NOMO-1 treated with dmso at 0.1 percent for 144 hours (cell line): ENCODE measurements around the gene CCL17.
"Not testable (repeated sequence)": the region's sequence is repeated elsewhere in the genome, so short reads cannot be mapped to it uniquely, and the experiment has no call there.

Experiments
- DNase-seq: peaks from one replicate; lab custom pipeline; 2025; ENCODE audit not compliant: unreplicated experiment; lab: John Stamatoyannopoulos, UW

Gene CCL17

DNA sequence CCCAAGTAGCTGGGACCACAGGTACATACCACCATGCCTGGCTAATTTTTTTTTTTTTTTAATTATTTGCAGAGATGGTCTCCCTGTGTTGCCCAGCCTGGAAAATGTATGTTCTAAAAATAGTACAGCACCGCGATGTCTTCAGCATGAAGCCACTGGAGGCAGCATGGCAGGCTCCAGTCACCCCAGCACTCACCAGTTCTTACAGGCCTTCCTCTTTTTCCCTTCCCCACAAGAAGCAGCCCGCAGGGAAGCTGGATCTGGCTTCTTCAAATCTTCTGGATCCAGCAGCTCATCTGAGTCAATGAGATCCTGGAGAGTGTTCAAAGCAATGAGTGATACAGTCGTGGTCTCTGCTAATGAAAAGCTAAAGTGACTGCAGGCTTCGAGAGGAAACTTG is 26.4 kb downstream of the CCL17 start:
- DNase-seq: no peak

DNA sequence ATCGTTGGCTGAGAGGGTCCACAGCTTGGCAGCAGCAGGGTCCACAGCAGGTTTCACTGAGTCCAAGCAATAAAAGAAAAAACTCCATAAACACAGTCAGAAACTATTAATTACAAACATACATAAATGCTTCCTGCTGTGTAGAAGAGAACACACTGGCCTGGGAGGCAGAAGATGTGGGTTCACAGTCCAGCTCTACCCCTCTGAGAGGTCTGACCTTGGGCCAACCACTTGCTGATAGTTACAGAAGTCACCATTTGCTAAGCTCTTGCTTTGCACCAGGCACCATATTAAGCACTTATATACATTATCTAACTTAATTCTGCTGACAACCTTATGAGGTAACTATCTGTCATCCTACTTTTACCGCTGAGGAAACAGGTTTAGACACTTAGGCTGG is 27.9 kb downstream of the CCL17 start:
- DNase-seq: no peak

DNA sequence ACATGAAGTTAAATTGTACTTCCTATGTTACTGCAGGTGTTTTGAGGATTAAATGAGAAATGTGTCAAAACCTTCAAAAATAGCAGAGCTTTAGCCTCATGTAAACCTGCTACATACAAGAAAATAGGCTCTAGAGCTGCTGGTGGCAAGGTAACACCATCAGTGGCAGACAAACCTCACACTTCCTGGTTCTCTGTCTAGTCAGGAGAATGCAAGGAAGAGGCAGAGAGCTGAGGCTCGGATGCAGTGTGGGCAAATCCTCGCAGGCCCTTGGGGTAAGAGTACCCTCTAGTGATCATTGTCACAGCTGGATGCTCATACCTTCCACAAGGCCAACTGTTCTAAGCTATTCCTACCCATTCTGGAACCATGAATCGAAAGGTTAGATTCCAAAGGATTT is 28.4 kb downstream of the CCL17 start:
- no peak for DNase-seq

DNA sequence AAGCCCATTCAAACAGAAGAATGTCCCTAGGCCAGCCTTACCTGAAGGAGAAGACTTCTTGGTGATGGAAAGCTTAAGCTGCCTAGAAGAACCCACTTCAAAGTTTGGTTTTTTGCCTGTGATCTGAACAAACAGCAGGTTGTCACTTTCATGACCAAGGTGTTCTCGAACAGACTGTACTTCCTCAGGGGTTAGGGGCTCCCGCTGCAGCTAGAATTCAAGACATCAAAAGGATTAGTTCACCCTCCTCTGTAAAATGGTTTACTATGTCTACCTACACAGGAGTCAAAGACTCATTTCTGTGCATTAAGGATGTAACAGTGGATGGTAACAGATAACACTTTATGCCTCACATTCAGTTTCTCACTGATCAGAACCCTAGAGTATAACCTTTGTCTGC is 29.4 kb downstream of the CCL17 start:
- DNase-seq: no peak

DNA sequence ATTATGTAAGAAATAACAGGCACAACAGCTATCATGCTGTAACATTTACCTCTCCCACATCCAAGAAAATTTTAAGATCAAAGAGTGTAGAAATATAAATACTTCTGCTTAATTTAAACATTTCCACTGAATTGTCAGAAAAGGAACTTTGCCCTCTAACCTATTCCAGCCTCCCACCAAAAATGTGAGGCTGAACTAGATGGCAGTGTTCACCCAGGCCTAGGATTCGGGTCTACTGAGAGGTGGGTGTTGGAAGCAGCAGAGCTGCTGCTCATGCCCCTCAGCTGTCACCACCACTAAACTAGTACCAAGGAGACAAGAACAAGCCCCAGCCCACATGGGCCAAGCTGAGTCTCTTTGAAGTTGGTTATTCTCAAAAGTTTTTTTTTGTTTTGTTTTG is 31.3 kb downstream of the CCL17 start:
- no peak for DNase-seq

DNA sequence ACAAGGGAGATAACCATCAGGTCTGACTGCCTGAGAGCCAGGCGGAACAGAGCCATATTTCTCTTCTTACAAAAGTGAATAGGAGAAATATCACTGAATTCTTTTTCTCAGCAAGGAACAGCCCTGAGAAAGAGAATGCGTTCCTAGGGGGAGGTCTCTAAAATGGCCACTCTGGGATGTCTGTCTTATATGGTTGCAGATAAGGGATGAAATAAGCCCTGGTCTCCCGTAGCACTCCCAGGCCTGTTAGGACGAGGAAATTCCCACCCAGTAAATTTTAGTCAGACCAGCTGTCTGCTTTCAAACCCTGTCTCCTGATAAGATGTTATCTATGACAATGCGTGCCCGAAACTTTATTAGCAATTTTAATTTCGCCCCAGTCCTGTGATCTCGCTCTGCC is 35.4 kb downstream of the CCL17 start:
- DNase-seq: not testable (repeated sequence)

DNA sequence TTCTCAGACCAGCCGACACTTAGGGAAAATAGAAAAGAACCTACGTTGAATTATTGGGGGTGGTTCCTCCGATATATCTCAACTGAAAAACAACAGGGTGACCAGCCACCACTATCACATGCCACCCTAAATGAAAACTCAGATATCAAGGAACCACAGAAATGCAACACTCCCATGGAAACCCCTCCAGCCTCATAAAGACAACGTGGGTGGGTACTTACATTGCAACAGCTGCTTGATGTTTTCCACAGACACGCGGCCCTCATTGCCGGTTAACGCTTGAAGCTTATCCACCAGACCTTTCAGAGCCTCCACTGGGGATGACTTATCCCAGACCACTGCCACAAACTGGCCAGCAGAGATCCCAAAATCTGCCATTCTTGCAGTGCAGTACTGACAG is 36.0 kb downstream of the CCL17 start:
- not testable (repeated sequence) for DNase-seq

DNA sequence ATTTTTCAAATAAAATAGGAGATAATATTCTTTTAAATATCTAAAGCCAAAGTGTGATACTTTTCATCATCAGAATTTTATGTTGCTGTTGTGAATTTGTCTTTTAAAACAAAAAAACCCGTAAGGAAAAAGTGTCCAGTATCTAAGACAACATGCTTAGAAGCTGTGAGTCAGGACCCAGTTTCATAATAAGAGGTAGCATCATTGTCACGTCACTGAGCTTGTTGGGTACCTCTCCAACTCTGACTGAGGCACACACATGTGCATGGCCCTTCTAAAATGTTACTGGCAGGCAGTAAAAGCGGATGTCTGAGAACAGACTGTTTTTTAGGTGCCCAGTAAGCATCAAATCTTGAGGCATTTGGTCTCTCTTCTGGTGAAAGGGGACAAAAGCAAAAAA is 40.1 kb downstream of the CCL17 start:
- no peak for DNase-seq

DNA sequence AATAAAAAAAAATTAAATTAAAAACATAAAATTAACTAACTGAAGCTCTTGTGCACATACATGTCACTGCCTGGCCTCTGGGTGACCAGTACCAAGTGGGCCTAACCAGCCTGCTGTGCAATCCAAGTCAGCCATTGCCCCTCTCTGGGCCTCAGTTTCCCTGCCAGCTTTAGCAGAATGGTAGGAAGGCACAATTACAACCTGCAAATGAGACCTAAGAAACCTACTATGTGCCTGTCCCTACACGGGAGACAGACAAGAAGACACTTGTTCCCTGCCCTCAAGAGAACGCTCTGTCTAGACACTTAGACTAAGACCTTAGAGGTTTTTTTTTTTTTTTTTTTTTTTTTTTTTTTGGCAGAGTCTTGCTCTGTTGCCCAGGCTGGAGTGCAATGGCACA is 40.9 kb downstream of the CCL17 start:
- DNase-seq: no peak

DNA sequence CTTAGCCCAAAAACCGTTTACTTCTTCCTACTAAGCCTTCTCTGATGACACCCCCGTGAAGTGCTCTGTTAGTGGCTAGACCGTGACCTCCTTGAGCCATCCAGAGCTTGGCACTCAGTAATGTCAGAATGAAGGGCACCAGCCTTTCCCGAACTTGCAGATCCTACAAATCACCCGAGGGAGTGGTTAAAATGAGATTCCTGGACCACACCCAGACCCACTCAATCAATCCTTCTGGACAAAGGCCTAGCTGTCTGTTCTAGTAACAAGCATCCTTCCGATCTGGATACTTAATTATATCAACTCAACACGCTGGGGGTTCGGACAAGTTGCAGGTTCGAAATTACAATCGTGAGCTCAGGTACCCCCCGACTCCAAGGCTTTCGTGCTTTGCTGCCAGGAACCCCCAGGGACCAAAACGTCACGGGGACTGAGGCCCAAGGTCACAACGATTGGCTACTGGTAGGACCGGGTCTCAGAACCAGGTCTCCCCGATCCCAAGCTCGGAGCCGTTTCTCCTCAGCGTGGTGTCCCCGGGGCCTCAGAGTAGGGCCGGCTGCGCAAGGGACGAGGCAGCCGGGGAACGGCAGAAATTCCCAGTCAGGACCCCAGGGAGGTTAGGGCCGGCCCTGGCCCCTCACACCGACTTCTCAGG is 42.1 kb downstream of the CCL17 start:
- no peak for DNase-seq

DNA sequence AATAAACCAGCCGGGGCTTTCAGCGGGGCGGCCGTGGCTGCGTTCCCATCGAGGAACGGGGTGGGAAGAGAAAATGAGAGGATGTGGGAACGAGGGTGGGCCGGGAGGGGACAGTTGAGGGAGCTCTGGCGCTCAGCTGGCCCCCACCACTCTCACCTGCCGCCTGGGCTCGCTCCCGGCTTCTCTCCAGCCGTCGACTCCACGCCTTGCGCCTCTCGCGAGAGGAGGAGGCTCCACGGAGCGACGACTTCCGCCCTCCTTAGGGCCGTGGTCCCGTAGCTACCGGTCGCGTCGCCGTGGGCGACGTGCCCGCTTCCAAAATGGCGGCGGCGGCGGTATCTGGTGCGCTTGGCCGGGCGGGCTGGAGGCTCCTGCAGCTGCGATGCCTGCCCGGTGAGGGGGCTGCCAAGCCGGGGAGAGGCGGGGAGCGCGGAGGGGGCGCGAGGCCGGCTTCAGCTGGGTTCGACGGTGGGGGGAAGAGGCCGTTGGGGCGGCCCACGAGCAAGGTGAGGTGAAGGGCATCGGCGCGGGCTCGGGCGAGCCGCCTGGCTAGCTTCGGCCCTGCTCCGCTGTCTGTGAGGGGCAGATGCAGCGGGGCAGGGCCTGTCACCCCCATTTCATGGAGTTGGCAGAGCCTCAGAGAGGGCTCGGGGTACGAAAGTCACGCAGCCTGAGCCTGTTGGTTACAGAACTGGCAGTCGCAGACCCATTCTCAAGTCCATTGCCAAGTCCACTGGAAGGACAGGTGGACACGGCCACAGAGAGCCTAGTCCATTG is 42.8 kb downstream of the CCL17 start, which contains the start of the genes CIAPIN1 and COQ9:
TSS of gene CIAPIN1 (minus strand) at position 200 of the 777 bp plus-strand sequence. CDS start 6,457 bp downstream, outside the sequence.
TSS of gene COQ9 (plus strand) at position 294 of the 777 bp plus-strand sequence. CDS start at position 321, 27 bp downstream.
- peak; percentile 84 for DNase-seq

DNA sequence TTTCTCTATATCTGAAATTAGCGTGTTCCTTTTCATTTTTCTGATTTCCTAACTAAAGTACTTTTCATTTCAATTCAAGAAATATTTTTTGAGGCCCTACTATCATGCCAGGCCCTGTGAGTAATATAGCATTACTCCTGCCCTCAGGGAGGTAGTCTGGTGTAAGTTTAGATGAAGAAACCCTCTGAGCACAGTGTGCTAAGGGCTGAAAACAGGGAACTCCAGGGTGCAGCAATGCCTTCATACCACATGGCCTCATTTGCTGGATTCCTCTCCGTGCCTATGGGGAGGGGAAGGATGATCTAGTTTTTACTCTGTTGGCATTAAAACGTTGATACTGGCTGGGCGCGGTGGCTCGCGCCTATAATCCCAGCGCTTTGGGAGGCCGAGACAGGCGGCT is 47.5 kb downstream of the CCL17 start:
- DNase-seq: no peak

DNA sequence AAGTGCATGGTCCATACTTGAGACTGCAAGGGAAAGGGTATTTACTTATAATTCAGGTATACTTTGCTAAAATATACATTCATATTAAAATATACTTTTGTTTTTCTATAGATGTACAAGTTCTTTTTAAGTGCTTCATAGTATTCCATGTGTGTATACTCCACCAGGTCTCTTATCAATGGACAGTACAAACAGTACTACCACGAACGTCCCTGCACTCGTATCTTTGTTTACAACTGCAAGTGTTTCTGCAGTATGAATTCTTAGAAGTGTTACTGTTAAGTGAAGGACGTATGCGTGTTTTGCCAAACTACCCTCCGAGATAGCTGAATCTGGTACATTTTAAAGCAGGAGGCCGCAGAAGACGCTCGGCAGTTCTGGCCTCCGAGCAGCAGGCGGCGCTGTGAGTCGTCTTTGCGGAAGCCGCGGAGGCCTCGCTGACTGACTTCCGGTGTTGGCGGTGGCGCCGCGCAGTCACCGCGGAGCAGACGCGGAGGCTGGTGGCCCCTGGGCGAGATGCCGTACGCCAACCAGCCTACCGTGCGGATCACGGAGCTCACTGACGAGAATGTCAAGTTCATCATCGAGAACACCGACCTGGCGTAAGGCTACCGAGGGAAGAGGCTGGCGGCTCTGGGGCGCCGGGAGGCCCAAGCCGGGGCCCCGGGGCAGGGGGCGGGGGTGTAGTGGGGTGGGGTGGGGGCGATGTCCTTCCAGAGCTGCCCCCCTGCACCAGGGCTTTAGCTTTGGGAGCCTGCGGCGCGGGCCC is 57.8 kb downstream of the CCL17 start, which contains the start of gene POLR2C:
TSS of gene POLR2C (plus strand) at position 471 of the 769 bp plus-strand sequence. CDS start at position 517, 46 bp downstream.
- peak; percentile 61 for DNase-seq

DNA sequence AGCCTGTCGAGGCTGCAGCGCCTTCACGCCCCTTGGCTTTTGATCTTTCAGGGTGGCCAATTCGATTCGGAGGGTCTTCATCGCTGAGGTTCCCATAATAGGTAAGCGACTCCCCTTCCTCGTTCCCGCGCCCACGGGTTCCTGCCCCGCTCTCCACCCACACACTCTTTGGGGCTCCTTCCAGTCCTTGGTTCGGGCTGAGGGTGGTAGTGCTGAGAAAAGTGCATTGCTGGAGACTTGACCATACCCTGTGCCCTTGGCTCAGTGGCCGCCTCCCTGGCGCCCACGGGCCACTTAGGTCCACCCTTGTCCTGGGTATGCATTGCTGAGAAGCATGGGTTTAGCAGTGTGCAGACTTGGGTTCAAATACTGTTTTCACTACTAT is 58.4 kb downstream of the CCL17 start:
- DNase-seq: no peak

DNA sequence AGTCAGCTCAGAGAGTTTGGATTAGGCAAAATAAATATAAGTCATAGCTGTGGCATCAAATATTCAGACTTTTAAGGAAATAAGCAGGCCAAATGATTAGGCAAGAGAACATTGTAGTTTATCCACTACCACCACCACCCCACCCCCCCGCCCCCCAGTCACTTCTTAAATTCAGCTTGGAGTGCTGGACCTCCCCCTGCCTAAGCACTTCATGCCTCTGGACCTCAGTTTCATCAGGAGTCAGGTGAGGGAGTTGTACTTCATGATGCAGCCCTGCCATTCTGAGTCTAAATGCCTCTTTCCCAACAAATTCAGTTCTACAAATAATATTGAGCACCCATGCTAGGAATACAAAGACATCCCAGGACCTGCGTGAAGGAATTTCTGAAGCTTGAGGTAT is 60.0 kb downstream of the CCL17 start:
- DNase-seq: no peak
